Prostate gland (tissue), 2 donors: Measurements from ENCODE around the gene NSMCE4A.
A peak's percentile ranks its signal among the peaks of the same experiment; 100 is the strongest.

Experiments
- POLR2A ChIP-seq: fragments of 450-650 bp; IDR thresholded peaks from one replicate; pipeline ENCODE4 v1.6.1; 2016; ENCODE audit warnings: antibody characterized with exemption, mild to moderate bottlenecking
- POLR2AphosphoS5 ChIP-seq: sonication (generic); formaldehyde crosslinking; IDR thresholded peaks from one replicate; pipeline ENCODE4 v1.6.1; 2017; ENCODE audit warnings: antibody characterized with exemption
- TF ChIP-seq, protein P1 (sequence below), 4 experiments: fragments of 200-600 bp in 2 of 4; fragments of 450-650 bp in 2 of 4; sonication (generic) in 2 of 4; IDR thresholded peaks; 1 replicate in 3 of 4; 2 replicates in 1 of 4; pipeline ENCODE4 v1.5.1; 2016 to 2019; ENCODE audit warnings: antibody characterized with exemption in 4 of 4, mild to moderate bottlenecking in 2 of 4, moderate library complexity in 2 of 4

GRCh38 chr10:122019414-122019975, 44.5 kb upstream of the NSMCE4A start:
- TF ChIP-seq, protein P1, sequence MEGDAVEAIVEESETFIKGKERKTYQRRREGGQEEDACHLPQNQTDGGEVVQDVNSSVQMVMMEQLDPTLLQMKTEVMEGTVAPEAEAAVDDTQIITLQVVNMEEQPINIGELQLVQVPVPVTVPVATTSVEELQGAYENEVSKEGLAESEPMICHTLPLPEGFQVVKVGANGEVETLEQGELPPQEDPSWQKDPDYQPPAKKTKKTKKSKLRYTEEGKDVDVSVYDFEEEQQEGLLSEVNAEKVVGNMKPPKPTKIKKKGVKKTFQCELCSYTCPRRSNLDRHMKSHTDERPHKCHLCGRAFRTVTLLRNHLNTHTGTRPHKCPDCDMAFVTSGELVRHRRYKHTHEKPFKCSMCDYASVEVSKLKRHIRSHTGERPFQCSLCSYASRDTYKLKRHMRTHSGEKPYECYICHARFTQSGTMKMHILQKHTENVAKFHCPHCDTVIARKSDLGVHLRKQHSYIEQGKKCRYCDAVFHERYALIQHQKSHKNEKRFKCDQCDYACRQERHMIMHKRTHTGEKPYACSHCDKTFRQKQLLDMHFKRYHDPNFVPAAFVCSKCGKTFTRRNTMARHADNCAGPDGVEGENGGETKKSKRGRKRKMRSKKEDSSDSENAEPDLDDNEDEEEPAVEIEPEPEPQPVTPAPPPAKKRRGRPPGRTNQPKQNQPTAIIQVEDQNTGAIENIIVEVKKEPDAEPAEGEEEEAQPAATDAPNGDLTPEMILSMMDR (IDR thresholded peaks at IDR 0.05), result no peak
- TF ChIP-seq POLR2AphosphoS5 (peak; percentile 68), POLR2A (peak; percentile 78)
